Uterus (tissue), 2 donors: ENCODE measurements around the gene ARAP2.

ENCODE experiments used
- POLR2A ChIP-seq, 2 donors: fragments of 450-650 bp; IDR thresholded peaks; one replicate each; pipeline ENCODE4 v1.6.1; 2016; ENCODE audit warnings: antibody characterized with exemption in 2 of 2, mild to moderate bottlenecking in 1 of 2, moderate library complexity in 1 of 2
- TF ChIP-seq, protein P1 (sequence below), 4 experiments: fragments of 200-600 bp in 2 of 4; fragments of 450-650 bp in 2 of 4; sonication (generic) in 2 of 4; IDR thresholded peaks; one replicate each; pipeline ENCODE4 v1.5.1; 2016 to 2019; ENCODE audit warnings: antibody characterized with exemption in 4 of 4, mild to moderate bottlenecking in 2 of 4, moderate library complexity in 1 of 4

DNA sequence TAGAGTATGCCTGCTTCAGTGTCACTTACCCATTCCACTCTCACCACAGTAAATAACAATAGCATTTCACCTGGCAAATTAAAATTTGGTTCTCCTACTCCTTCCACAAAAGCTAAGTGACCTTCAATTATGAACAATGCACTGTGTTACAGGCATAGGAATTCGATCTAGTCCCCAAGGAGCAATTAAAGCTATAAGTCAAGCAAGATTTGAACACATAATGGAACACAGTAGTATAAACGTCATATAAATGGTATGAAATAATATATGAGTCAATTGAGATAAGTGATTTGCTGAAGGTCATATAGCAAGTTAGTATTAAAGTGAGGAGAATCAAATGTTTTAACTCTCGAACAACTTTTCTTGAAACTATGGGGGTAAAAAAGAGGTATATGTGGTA lies 65.8 kb downstream of the ARAP2 start:
- TF ChIP-seq, protein P1, sequence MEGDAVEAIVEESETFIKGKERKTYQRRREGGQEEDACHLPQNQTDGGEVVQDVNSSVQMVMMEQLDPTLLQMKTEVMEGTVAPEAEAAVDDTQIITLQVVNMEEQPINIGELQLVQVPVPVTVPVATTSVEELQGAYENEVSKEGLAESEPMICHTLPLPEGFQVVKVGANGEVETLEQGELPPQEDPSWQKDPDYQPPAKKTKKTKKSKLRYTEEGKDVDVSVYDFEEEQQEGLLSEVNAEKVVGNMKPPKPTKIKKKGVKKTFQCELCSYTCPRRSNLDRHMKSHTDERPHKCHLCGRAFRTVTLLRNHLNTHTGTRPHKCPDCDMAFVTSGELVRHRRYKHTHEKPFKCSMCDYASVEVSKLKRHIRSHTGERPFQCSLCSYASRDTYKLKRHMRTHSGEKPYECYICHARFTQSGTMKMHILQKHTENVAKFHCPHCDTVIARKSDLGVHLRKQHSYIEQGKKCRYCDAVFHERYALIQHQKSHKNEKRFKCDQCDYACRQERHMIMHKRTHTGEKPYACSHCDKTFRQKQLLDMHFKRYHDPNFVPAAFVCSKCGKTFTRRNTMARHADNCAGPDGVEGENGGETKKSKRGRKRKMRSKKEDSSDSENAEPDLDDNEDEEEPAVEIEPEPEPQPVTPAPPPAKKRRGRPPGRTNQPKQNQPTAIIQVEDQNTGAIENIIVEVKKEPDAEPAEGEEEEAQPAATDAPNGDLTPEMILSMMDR (IDR thresholded peaks at IDR 0.05): no peak
- no peak for TF ChIP-seq POLR2A (IDR thresholded peaks at IDR 0.05)
